Measurements from ENCODE around the gene OR2Z1. TPM values are rescaled to one million over a fixed set of nuclear protein-coding genes. Genes with fewer than 3 reads are reported as not detected.
"Not testable (repeated sequence)": the region's sequence is repeated elsewhere in the genome, so short reads cannot be mapped to it uniquely, and the experiment has no call there.

OR2Z1 gene
- total RNA-seq, 1 experiment from 2014 or later = not detected

DNA sequence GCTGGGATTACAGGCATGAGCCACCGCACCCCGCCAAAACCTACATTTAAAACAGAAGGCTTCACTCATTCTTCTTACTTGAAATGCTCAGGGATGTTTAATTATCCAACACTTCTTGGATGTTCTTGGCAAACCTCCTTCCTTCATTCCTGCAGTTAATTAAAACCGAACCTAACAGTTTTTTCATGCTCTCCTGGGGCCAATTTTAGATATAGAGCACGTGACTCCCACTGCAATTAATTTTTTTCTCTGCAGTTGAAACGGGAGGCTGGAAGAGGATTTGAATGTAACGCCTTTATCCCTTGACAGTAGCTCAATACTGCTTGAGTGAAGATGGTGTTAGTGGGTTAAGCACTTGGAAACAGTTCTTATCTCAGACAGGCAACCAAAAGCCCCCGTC is 18.2 kb upstream of the OR2Z1 start (continued):
- TF ChIP-seq ATF6 (CRISPR knock-in tag; IDR thresholded peaks at IDR 0.05) (no peak), ZNF121 (CRISPR knock-in tag; IDR thresholded peaks at IDR 0.05) (no peak), ETV6 (CRISPR knock-in tag; IDR thresholded peaks at IDR 0.05) (no peak), RORB (CRISPR knock-in tag; IDR thresholded peaks at IDR 0.05) (no peak), ZBTB21 (CRISPR knock-in tag; IDR thresholded peaks at IDR 0.05; ENCODE audit: borderline replicate concordance) (no peak), CREB1 (CRISPR knock-in tag; IDR thresholded peaks at IDR 0.05) (no peak), RELA (CRISPR knock-in tag; IDR thresholded peaks at IDR 0.05; ENCODE audit: borderline replicate concordance) (no peak), ZNF416 (CRISPR knock-in tag; IDR thresholded peaks at IDR 0.05) (no peak)
- TF ChIP-seq, protein P1, sequence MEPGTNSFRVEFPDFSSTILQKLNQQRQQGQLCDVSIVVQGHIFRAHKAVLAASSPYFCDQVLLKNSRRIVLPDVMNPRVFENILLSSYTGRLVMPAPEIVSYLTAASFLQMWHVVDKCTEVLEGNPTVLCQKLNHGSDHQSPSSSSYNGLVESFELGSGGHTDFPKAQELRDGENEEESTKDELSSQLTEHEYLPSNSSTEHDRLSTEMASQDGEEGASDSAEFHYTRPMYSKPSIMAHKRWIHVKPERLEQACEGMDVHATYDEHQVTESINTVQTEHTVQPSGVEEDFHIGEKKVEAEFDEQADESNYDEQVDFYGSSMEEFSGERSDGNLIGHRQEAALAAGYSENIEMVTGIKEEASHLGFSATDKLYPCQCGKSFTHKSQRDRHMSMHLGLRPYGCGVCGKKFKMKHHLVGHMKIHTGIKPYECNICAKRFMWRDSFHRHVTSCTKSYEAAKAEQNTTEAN (CRISPR knock-in tag; IDR thresholded peaks at IDR 0.05) = no peak
- TF ChIP-seq, protein P2, sequence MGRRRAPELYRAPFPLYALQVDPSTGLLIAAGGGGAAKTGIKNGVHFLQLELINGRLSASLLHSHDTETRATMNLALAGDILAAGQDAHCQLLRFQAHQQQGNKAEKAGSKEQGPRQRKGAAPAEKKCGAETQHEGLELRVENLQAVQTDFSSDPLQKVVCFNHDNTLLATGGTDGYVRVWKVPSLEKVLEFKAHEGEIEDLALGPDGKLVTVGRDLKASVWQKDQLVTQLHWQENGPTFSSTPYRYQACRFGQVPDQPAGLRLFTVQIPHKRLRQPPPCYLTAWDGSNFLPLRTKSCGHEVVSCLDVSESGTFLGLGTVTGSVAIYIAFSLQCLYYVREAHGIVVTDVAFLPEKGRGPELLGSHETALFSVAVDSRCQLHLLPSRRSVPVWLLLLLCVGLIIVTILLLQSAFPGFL (CRISPR knock-in tag; IDR thresholded peaks at IDR 0.05; ENCODE audit: borderline replicate concordance) = no peak

DNA sequence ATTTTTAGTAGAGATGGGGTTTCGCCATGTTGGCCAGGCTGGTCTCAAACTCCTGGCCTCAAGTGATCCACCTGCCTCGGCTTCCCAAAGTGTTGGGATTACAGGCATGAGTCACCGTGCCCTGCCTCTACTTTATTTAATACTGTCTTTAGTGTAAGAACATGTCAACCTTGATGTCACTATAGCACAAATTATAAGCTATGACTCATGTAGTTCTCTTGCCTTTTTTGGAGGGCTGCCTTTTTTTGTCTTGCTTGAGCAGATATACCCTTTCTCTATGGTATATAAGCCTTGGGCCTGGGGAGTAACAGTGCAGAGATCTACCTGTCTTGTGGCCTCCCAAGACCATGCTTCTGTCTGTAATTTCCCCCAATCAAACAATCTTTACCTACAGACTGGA is 16.1 kb upstream of the OR2Z1 start:
- H3K4me3 Mint-ChIP-seq; H3K27ac Mint-ChIP-seq; H3K4me1 Mint-ChIP-seq; H3K36me3 Mint-ChIP-seq; POLR2A ChIA-PET; CTCF ChIA-PET; DNase-seq (ENCODE audit: low spot score); H3K27me3 Mint-ChIP-seq (ENCODE audit: low read depth); ATAC-seq: not testable (repeated sequence)
- H3K9me3 Mint-ChIP-seq = peaks cover 47% of the 10 kb centered on the region

DNA sequence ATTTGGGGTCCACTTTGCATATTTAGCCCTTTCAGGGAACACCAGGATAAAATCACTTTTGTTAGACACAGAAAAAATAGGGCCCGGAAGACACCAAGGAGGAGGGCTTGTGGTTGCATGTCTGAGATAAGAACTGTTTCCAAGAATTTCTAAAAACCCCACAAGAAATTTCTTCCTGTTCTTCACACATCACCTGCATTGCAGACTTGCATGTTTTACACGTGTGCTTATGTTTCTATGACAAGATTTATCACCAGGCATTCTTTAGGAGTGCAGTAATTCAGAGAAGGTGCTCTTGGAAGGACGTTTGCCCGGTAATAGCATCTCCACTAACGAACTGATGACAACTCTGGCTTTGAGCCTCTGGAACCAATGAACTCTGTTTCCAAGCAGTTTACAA is 15.7 kb upstream of the OR2Z1 start:
- Mint-ChIP-seq H3K27ac (no peak overlapping the region), H3K36me3 (peaks cover 10% of the 10 kb centered on the region), H3K4me3 (no peak overlapping the region), H3K27me3 (ENCODE audit: low read depth) (0 out of 2 replicates have a peak, but pooled peaks cover 7% of the 10 kb centered on the region), H3K4me1 (no peaks in the 10 kb centered on the region), H3K9me3 (peaks cover 48% of the 10 kb centered on the region)
- CTCF ChIA-PET = no interaction called here
- TF ChIP-seq EMX1 (CRISPR knock-in tag; IDR thresholded peaks at IDR 0.05) = no peak
- TF ChIP-seq TEAD4 (CRISPR knock-in tag; IDR thresholded peaks at IDR 0.05) = no peak
- TF ChIP-seq, protein P3, sequence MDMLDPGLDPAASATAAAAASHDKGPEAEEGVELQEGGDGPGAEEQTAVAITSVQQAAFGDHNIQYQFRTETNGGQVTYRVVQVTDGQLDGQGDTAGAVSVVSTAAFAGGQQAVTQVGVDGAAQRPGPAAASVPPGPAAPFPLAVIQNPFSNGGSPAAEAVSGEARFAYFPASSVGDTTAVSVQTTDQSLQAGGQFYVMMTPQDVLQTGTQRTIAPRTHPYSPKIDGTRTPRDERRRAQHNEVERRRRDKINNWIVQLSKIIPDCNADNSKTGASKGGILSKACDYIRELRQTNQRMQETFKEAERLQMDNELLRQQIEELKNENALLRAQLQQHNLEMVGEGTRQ (CRISPR knock-in tag; IDR thresholded peaks at IDR 0.05) = no peak
- TF ChIP-seq ZMAT4 (CRISPR knock-in tag; IDR thresholded peaks at IDR 0.05) = no peak
- no peak for TF ChIP-seq ZSCAN18 (CRISPR knock-in tag; IDR thresholded peaks at IDR 0.05)
- TF ChIP-seq CDX4 (CRISPR knock-in tag; IDR thresholded peaks at IDR 0.05; ENCODE audit: borderline replicate concordance) = no peak
- TF ChIP-seq SMAD3 (CRISPR knock-in tag; IDR thresholded peaks at IDR 0.05; ENCODE audit: borderline replicate concordance) = no peak
- no peak for TF ChIP-seq TCF7 (CRISPR knock-in tag; IDR thresholded peaks at IDR 0.05; ENCODE audit: low read depth)
- no peak for TF ChIP-seq ZNF219 (CRISPR knock-in tag; IDR thresholded peaks at IDR 0.05; ENCODE audit: borderline replicate concordance)
- no peak for TF ChIP-seq HMGA2 (CRISPR knock-in tag; IDR thresholded peaks at IDR 0.05)
- ATAC-seq (no peak), DNase-seq (ENCODE audit: low spot score) (no peak)
- POLR2A ChIA-PET = no interaction called here

DNA sequence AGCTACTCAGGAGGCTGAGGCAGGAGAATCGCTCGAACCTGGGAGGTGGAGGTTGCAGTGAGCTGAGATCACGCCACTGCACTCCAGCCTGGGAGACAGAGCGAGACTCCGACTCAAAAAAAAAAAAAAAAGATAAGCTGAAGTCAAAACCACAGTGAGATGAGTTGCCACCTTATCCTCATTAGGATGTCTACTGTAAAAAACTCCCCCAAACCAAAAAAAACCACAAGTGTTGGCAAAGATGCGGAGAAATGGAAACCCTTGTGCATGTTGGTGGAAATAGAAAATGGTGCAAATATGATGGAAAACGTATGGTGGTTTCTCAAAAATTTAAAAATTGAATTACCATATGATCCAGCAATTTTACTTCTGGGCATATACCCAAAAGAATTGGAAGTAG is 11.1 kb upstream of the OR2Z1 start:
- Mint-ChIP-seq H3K9me3 (peaks cover 66% of the 10 kb centered on the region), H3K27me3 (ENCODE audit: low read depth) (peaks cover 15% of the 10 kb centered on the region), H3K36me3 (peaks cover 38% of the 10 kb centered on the region)
- DNase-seq (ENCODE audit: low spot score); POLR2A ChIA-PET; H3K4me3 Mint-ChIP-seq; ATAC-seq; H3K27ac Mint-ChIP-seq; H3K4me1 Mint-ChIP-seq: not testable (repeated sequence)
- CTCF ChIA-PET = interaction anchor here (0.7 kb wide), 2 partner anchors 96 to 264 kb away, joined by 3 to 4 read pairs; no protein-coding TSS in a partner anchor
